HepG2 (cell line): ENCODE measurements around the gene NFIC. TPM values are rescaled to one million over a fixed set of nuclear protein-coding genes. Genes with fewer than 3 reads are reported as not detected.

ENCODE experiments used
- CENPX ChIP-seq: sonication (generic); formaldehyde crosslinking; IDR thresholded peaks from 2 replicates; pipeline ENCODE4 v1.9.0; 2021; ENCODE audit warnings: mild to moderate bottlenecking, missing genetic modification reagents, moderate library complexity
- IRX3 ChIP-seq: sonication (generic); formaldehyde crosslinking; IDR thresholded peaks from 2 replicates; pipeline ENCODE4 v1.8.1; 2023; ENCODE audit warnings: mild to moderate bottlenecking, low read depth, missing genetic modification reagents, borderline replicate concordance
- KDM3A ChIP-seq: IDR thresholded peaks from 2 replicates; pipeline ENCODE4 v1.6.1; 2018; ENCODE audit warnings: low read depth, missing compliant biosample characterization
- MEF2D ChIP-seq: sonication (generic); formaldehyde crosslinking; IDR thresholded peaks from 2 replicates; pipeline ENCODE4 v1.5.1; 2020; ENCODE audit warnings: mild to moderate bottlenecking, missing genetic modification reagents
- MTA1 ChIP-seq: sonication (generic); formaldehyde crosslinking; IDR thresholded peaks from 2 replicates; pipeline ENCODE4 v1.4.0; 2020; ENCODE audit warnings: missing genetic modification reagents, mild to moderate bottlenecking, borderline replicate concordance
- NR1H2 ChIP-seq: sonication (generic); formaldehyde crosslinking; IDR thresholded peaks from 2 replicates; pipeline ENCODE4 v1.8.1; 2022; ENCODE audit warnings: low read depth, missing genetic modification reagents, borderline replicate concordance
- PITX1 ChIP-seq: sonication (generic); formaldehyde crosslinking; IDR thresholded peaks from 2 replicates; pipeline ENCODE4 v1.5.1; 2020; ENCODE audit warnings: mild to moderate bottlenecking, missing genetic modification reagents
- RBAK ChIP-seq: sonication (generic); formaldehyde crosslinking; IDR thresholded peaks from 2 replicates; pipeline ENCODE4 v1.5.1; 2020; ENCODE audit warnings: mild to moderate bottlenecking, missing genetic modification reagents
- SP140L ChIP-seq: sonication (generic); formaldehyde crosslinking; IDR thresholded peaks from 2 replicates; pipeline ENCODE4 v1.4.0; 2020; ENCODE audit warnings: missing genetic modification reagents, borderline replicate concordance
- XBP1 ChIP-seq: sonication (generic); formaldehyde crosslinking; IDR thresholded peaks from 2 replicates; pipeline ENCODE4 v1.5.0; 2020; ENCODE audit warnings: missing genetic modification reagents
- ZBTB42 ChIP-seq: sonication (generic); formaldehyde crosslinking; IDR thresholded peaks from 2 replicates; pipeline ENCODE4 v1.5.0; 2020; ENCODE audit warnings: mild to moderate bottlenecking, missing genetic modification reagents
- ZNF20 ChIP-seq: sonication (generic); formaldehyde crosslinking; IDR thresholded peaks from 2 replicates; pipeline ENCODE4 v1.4.0; 2020; ENCODE audit warnings: mild to moderate bottlenecking, moderate library complexity, missing genetic modification reagents
- ZNF274 ChIP-seq: sonication (generic); formaldehyde crosslinking; IDR thresholded peaks from 2 replicates; pipeline ENCODE4 v1.5.1; 2020; ENCODE audit warnings: mild to moderate bottlenecking, missing genetic modification reagents
- ZNF432 ChIP-seq: sonication (generic); formaldehyde crosslinking; IDR thresholded peaks from 2 replicates; pipeline ENCODE4 v1.5.0; 2020; ENCODE audit warnings: missing genetic modification reagents, mild to moderate bottlenecking, borderline replicate concordance
- ZNF446 ChIP-seq: sonication (generic); formaldehyde crosslinking; IDR thresholded peaks from 2 replicates; pipeline ENCODE4 v1.5.0; 2020; ENCODE audit warnings: mild to moderate bottlenecking, missing genetic modification reagents
- polyA plus RNA-seq, 8 experiments: library from polyadenylated mRNA; depleted of rRNA in 3 of 8; stranded (reverse) in 7 of 8; unstranded in 1 of 8; fragments of >200 nt; fragmentation: Illumina TruSeq in 4 of 8; extraction: Trizol in 4 of 8; gene quantifications; 2 replicates each; pipeline versions ENCODE4 v1.2.1 to v1.2.3, GENCODE V29; 2011 to 2016; ENCODE audit warnings: low read depth in 4 of 8, missing spikeins in 1 of 8, mixed read lengths in 1 of 8; ENCODE audit not compliant: insufficient read depth in 1 of 8
- total RNA-seq, 5 experiments: library from RNA; depleted of rRNA; stranded (reverse); fragments of >200 nt; fragmentation: Illumina TruSeq; extraction: Trizol; gene quantifications; 2 replicates each; pipeline ENCODE4 v1.2.3, GENCODE V29; 2016; ENCODE audit warnings: low read depth in 1 of 5
- TF ChIP-seq, protein P1 (sequence below): IDR thresholded peaks from 2 replicates; pipeline ENCODE4 v1.6.1; 2016; ENCODE audit warnings: missing biosample characterization, missing genetic modification reagents, low read depth
- TF ChIP-seq, protein P2 (sequence below): conservative IDR thresholded peaks from 2 replicates; pipeline ENCODE4 v1.6.1; 2018; ENCODE audit warnings: missing genetic modification reagents
- TF ChIP-seq, protein P3 (sequence below): sonication (generic); formaldehyde crosslinking; IDR thresholded peaks from 2 replicates; pipeline ENCODE4 v1.8.0; 2022; ENCODE audit warnings: mild to moderate bottlenecking, missing genetic modification reagents; ENCODE audit not compliant: insufficient replicate concordance
- TF ChIP-seq, protein P4 (sequence below): IDR thresholded peaks from 2 replicates; pipeline ENCODE4 v1.6.1; 2012; ENCODE audit warnings: low read length, improper control_type of control experiment
- TF ChIP-seq, protein P5 (sequence below): sonication (generic); formaldehyde crosslinking; IDR thresholded peaks from 2 replicates; pipeline ENCODE4 v1.4.0; 2020; ENCODE audit warnings: missing genetic modification reagents
- TF ChIP-seq, protein P6 (sequence below): sonication (generic); formaldehyde crosslinking; IDR thresholded peaks from 2 replicates; pipeline ENCODE4 v1.4.0; 2020; ENCODE audit warnings: missing genetic modification reagents

NFIC gene
- total and polyA plus RNA-seq, 2 of the 13 experiments (the other 11 are each of a cell fraction or from before 2014, with no cell fraction given) = 1.3 to 2.5 TPM

DNA sequence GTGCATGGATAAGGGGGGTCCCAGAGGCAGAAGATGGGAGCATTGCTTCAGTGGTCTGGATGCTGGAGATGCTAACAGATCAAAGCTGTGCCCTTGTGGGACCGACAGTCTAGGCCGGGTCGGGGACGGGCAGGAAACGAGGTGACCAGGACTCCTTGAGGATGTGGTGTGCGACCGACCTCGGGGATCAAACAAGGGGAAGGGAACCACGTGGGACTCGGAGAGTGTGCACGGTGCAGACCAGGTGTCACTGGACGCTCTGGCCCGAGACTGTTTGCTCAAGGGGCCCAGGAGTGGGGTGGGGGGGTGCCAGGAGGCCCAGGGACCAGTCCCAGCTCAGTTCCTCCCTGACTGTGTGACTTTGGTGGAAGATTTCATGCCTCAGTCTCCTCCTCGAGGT is 6.0 kb downstream of the NFIC start (continued):
- TF ChIP-seq, protein P1, sequence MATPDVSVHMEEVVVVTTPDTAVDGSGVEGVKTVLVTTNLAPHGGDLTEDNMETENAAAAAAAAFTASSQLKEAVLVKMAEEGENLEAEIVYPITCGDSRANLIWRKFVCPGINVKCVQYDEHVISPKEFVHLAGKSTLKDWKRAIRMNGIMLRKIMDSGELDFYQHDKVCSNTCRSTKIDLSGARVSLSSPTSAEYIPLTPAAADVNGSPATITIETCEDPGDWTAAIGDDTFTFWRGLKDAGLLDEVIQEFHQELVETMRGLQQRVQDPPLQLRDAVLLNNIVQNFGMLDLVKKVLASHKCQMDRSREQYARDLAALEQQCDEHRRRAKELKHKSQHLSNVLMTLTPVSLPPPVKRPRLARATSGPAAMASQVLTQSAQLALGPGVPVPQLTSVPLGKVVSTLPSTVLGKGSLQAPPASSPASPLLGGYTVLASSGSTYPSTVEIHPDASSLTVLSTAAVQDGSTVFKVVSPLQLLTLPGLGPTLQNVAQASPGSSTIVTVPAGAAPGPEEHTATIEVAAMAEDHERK = no peak
- TF ChIP-seq PITX1 (CRISPR knock-in tag) (no peak), XBP1 (CRISPR knock-in tag) (no peak), CENPX (CRISPR knock-in tag) (no peak), ZNF274 (no peak), ZNF20 (no peak), MEF2D (CRISPR knock-in tag) (no peak), NR1H2 (CRISPR knock-in tag) (no peak), IRX3 (peak; percentile 32; the same call in 1 of the 2 replicates), ZBTB42 (CRISPR knock-in tag) (no peak), MTA1 (CRISPR knock-in tag) (peak; percentile 19; the same call in 1 of the 2 replicates), RBAK (CRISPR knock-in tag) (no peak), ZNF446 (CRISPR knock-in tag) (no peak), ZNF432 (CRISPR knock-in tag) (no peak), KDM3A (CRISPR knock-in tag) (no peak), SP140L (CRISPR knock-in tag) (no peak)
- TF ChIP-seq, protein P2, sequence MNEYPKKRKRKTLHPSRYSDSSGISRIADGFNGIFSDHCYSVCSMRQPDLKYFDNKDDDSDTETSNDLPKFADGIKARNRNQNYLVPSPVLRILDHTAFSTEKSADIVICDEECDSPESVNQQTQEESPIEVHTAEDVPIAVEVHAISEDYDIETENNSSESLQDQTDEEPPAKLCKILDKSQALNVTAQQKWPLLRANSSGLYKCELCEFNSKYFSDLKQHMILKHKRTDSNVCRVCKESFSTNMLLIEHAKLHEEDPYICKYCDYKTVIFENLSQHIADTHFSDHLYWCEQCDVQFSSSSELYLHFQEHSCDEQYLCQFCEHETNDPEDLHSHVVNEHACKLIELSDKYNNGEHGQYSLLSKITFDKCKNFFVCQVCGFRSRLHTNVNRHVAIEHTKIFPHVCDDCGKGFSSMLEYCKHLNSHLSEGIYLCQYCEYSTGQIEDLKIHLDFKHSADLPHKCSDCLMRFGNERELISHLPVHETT = no peak
- TF ChIP-seq, protein P3, sequence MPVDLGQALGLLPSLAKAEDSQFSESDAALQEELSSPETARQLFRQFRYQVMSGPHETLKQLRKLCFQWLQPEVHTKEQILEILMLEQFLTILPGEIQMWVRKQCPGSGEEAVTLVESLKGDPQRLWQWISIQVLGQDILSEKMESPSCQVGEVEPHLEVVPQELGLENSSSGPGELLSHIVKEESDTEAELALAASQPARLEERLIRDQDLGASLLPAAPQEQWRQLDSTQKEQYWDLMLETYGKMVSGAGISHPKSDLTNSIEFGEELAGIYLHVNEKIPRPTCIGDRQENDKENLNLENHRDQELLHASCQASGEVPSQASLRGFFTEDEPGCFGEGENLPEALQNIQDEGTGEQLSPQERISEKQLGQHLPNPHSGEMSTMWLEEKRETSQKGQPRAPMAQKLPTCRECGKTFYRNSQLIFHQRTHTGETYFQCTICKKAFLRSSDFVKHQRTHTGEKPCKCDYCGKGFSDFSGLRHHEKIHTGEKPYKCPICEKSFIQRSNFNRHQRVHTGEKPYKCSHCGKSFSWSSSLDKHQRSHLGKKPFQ = peak; percentile 22
- TF ChIP-seq, protein P4, sequence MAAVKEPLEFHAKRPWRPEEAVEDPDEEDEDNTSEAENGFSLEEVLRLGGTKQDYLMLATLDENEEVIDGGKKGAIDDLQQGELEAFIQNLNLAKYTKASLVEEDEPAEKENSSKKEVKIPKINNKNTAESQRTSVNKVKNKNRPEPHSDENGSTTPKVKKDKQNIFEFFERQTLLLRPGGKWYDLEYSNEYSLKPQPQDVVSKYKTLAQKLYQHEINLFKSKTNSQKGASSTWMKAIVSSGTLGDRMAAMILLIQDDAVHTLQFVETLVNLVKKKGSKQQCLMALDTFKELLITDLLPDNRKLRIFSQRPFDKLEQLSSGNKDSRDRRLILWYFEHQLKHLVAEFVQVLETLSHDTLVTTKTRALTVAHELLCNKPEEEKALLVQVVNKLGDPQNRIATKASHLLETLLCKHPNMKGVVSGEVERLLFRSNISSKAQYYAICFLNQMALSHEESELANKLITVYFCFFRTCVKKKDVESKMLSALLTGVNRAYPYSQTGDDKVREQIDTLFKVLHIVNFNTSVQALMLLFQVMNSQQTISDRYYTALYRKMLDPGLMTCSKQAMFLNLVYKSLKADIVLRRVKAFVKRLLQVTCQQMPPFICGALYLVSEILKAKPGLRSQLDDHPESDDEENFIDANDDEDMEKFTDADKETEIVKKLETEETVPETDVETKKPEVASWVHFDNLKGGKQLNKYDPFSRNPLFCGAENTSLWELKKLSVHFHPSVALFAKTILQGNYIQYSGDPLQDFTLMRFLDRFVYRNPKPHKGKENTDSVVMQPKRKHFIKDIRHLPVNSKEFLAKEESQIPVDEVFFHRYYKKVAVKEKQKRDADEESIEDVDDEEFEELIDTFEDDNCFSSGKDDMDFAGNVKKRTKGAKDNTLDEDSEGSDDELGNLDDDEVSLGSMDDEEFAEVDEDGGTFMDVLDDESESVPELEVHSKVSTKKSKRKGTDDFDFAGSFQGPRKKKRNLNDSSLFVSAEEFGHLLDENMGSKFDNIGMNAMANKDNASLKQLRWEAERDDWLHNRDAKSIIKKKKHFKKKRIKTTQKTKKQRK = no peak
- TF ChIP-seq, protein P5, sequence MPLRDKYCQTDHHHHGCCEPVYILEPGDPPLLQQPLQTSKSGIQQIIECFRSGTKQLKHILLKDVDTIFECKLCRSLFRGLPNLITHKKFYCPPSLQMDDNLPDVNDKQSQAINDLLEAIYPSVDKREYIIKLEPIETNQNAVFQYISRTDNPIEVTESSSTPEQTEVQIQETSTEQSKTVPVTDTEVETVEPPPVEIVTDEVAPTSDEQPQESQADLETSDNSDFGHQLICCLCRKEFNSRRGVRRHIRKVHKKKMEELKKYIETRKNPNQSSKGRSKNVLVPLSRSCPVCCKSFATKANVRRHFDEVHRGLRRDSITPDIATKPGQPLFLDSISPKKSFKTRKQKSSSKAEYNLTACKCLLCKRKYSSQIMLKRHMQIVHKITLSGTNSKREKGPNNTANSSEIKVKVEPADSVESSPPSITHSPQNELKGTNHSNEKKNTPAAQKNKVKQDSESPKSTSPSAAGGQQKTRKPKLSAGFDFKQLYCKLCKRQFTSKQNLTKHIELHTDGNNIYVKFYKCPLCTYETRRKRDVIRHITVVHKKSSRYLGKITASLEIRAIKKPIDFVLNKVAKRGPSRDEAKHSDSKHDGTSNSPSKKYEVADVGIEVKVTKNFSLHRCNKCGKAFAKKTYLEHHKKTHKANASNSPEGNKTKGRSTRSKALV = no peak
- TF ChIP-seq, protein P6, sequence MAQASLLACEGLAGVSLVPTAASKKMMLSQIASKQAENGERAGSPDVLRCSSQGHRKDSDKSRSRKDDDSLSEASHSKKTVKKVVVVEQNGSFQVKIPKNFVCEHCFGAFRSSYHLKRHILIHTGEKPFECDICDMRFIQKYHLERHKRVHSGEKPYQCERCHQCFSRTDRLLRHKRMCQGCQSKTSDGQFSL (CRISPR knock-in tag) = peak; percentile 79
